Upper lobe of right lung (tissue), 1 donor: ENCODE results near the gene ATXN2L. TPM values are rescaled to one million over a fixed set of nuclear protein-coding genes. Genes with fewer than 3 reads are reported as not detected.
"Not testable (repeated sequence)": the region's sequence is repeated elsewhere in the genome, so short reads cannot be mapped to it uniquely, and the experiment has no call there.

ENCODE experiments used
- ATAC-seq: fragments of 200-7000 bp; cut with Tn5 transposase; one replicate; pipeline ENCODE4 v1.9.1; 2020; ENCODE audit warnings: mild to moderate bottlenecking, moderate library complexity
- DNase-seq: peaks from one replicate; pipeline ENCODE4 v3.0.0-alpha.2; 2020
- H3K27ac ChIP-seq: fragments of 200-600 bp; one replicate; pipeline ENCODE4 v1.8.0; 2022
- H3K27me3 ChIP-seq: fragments of 200-600 bp; one replicate; pipeline ENCODE4 v1.8.0; 2022; ENCODE audit warnings: mild to moderate bottlenecking
- H3K36me3 ChIP-seq: fragments of 200-600 bp; one replicate; pipeline ENCODE4 v1.8.0; 2022
- H3K4me1 ChIP-seq: fragments of 200-600 bp; one replicate; pipeline ENCODE4 v1.8.0; 2022
- H3K4me3 ChIP-seq: fragments of 200-600 bp; one replicate; pipeline ENCODE4 v1.8.0; 2022; ENCODE audit warnings: mild to moderate bottlenecking
- H3K9me3 ChIP-seq: fragments of 200-600 bp; one replicate; pipeline ENCODE4 v1.8.0; 2022
- intact Hi-C: fragments of 100-400 bp; cut with DNase I; formaldehyde crosslinking; loops from one replicate; pipeline ENCODE4 v1.11.0; 2022
- total RNA-seq: library from RNA; stranded (reverse); fragmentation: NEBNext Ultra II Directional; extraction: Animal tissue kit (Norgen Biotek cat#: 25700); gene quantifications from one replicate; pipeline ENCODE4 v1.2.1, GENCODE V29; 2021
- TF ChIP-seq, protein P1 (sequence below): fragments of 200-600 bp; IDR thresholded peaks from one replicate; pipeline ENCODE4 v1.8.0; 2022; ENCODE audit warnings: antibody characterized with exemption
- donor health status: DM: no; HTN: yes; CAD: no; lungs with severe emphysema.

The ATXN2L gene
- total RNA-seq, 1 donor from 2014 or later: 118 TPM

DNA sequence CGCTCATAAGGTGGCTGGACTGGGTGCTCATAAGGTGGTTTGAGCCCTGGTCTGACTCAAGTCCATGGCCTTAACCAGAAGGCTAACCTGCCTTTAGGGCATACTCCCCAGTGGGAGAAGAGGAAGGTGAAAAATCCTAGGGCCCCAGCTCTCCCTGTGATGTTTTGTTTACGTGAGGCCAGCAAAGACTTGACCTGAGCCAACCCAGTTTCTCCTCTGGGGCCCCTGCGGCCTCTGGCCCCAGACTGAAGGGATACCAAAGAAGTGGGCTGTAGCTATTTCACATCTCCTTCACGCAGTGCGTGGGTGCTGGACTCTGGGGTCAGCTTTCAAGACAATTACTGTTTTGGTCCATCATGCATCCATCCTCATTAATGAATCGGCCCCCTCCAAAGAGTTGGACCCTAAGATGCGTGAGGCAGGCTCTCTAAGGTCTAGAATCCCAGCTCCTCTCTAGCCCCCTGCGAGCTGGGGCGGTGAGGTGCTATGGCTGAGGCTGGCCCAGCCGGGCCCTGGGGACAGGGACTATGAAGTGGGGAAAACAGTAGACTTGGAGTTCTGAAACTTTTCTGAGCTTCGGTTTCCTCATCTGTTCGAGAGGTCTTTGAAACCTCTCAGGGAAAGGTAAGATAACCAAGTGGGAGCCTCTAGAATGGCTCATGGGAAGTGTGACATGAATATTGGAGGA, 42.3 kb downstream of the ATXN2L start:
- Histone ChIP-seq H3K4me1 (peaks cover 18% of the 10 kb centered on the region), H3K27me3 (no peaks in the 10 kb centered on the region), H3K27ac (no peak overlapping the region), H3K4me3 (peak overlapping the region; percentile 85), H3K36me3 (peaks cover 33% of the 10 kb centered on the region), H3K9me3 (no peaks in the 10 kb centered on the region)
- no peak for ATAC-seq
- TF ChIP-seq, protein P1, sequence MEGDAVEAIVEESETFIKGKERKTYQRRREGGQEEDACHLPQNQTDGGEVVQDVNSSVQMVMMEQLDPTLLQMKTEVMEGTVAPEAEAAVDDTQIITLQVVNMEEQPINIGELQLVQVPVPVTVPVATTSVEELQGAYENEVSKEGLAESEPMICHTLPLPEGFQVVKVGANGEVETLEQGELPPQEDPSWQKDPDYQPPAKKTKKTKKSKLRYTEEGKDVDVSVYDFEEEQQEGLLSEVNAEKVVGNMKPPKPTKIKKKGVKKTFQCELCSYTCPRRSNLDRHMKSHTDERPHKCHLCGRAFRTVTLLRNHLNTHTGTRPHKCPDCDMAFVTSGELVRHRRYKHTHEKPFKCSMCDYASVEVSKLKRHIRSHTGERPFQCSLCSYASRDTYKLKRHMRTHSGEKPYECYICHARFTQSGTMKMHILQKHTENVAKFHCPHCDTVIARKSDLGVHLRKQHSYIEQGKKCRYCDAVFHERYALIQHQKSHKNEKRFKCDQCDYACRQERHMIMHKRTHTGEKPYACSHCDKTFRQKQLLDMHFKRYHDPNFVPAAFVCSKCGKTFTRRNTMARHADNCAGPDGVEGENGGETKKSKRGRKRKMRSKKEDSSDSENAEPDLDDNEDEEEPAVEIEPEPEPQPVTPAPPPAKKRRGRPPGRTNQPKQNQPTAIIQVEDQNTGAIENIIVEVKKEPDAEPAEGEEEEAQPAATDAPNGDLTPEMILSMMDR: no peak
- DNase-seq: no peak
- intact Hi-C loops: no loop called here

DNA sequence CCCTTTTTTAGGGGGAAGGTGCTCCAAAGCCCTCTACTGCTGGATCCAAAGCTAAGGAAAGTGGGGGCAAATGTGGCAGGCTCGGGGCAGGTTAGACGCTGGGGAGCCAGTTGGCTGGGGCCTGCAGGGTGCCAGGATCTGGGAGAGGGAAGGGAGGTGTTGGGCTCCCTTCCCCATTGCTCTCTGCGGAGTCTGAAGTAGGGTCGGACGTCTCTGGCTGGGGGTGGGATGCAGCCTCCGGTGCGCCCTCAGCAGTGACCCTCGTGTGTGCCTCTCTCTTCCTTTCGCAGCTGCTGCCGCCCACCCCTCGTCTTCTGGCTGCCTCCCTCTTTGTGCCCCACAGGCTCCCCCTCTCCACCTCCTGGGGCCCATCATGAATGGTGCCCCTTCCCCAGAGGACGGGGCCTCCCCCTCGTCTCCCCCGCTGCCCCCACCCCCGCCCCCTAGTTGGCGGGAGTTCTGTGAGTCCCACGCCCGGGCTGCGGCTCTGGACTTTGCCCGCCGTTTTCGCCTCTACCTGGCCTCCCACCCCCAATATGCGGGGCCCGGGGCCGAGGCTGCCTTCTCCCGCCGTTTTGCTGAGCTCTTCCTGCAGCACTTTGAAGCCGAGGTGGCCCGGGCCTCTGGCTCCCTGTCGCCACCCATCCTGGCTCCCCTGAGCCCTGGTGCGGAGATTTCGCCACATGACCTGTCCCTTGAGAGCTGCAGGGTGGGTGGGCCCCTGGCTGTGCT, 43.1 kb downstream of the ATXN2L start:
- ATAC-seq: no peak
- Histone ChIP-seq H3K27ac (no peak overlapping the region), H3K4me1 (peaks cover 18% of the 10 kb centered on the region), H3K36me3 (peaks cover 40% of the 10 kb centered on the region), H3K4me3 (no peak overlapping the region), H3K27me3 (no peaks in the 10 kb centered on the region), H3K9me3 (no peaks in the 10 kb centered on the region)
- intact Hi-C loops: no loop called here
- TF ChIP-seq, protein P1: no peak
- DNase-seq: no peak

DNA sequence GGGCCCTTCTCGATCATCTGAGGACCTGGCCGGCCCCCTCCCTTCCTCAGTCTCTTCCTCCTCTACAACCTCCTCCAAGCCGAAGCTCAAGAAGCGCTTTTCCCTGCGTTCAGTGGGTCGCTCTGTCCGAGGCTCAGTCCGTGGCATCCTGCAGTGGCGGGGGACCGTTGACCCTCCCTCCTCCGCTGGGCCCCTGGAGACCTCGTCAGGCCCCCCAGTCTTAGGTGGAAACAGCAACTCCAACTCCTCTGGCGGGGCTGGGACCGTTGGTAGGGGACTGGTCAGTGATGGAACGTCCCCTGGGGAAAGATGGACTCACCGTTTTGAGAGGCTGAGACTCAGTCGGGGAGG, 43.6 kb downstream of the ATXN2L start:
- TF ChIP-seq, protein P1: no peak
- Histone ChIP-seq H3K36me3 (peaks cover 46% of the 10 kb centered on the region), H3K4me1 (peaks cover 18% of the 10 kb centered on the region), H3K27me3 (no peaks in the 10 kb centered on the region), H3K9me3 (no peaks in the 10 kb centered on the region), H3K27ac (no peak overlapping the region), H3K4me3 (no peak overlapping the region)
- intact Hi-C loops: no loop called here
- ATAC-seq (no peak), DNase-seq (no peak)

DNA sequence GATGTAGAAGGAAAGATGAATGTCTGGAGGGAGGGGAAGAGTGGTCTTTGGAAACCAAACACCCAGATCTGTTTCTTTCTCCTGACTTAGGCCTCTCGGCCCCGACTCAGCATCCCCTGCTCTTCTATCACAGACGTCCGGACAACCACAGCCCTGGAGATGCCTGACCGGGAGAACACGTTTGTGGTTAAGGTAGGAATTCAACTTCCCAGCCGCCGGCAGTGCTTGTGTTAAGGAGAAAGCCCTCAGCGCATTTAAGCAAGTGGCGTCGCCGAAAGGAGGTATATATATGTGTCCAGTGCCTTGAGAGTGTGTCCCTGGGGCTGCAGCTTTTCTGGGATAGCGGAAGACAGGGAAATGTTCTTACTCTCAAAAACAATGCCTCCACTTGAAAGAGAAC, 44.4 kb downstream of the ATXN2L start:
- Histone ChIP-seq H3K27me3 (no peaks in the 10 kb centered on the region), H3K27ac (no peak overlapping the region), H3K4me1 (peaks cover 18% of the 10 kb centered on the region), H3K36me3 (peaks cover 53% of the 10 kb centered on the region), H3K4me3 (no peak overlapping the region), H3K9me3 (no peaks in the 10 kb centered on the region)
- DNase-seq (no peak), ATAC-seq (no peak)
- TF ChIP-seq, protein P1: no peak
- intact Hi-C loops: no loop called here

DNA sequence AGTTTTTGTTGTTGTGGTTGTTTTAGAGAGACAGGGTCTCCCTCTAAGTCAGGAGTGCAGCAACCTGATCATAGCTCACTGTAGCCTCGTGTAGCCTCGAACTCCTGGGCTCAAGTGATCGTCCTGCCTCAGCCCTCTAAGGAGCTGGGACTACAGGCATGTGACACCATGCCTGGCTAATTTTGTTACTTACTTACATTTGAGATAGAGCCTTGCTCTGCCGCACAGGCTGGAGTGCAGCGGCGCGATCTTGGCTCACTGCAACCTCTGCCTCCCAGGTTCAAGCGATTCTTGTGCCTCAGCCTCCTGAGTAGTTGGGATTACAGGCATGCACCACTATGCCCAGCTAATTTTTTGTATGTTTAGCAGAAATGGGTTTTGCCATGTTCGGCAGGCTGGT, 44.8 kb downstream of the ATXN2L start:
- ATAC-seq, DNase-seq: not testable (repeated sequence)
- peaks cover 57% of the 10 kb centered on the region for H3K36me3 ChIP-seq

DNA sequence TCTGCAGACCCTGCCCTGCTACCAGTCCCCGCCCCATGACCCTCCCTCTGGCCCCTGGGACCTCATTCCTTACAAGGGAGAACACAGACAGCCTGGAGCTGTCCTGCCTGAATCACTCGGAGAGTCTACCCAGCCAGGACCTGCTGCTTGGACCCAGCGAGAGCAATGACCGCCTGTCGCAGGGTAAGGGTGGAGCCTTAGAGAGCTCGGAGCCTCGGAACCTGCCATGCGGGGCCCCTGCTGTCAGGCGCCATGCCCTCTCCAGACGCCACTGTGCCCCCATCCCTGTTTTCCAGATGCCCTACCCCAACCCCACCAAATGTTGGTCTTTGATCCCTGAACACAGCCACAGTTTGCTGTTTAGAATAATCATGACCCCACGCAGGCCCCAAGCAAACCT, 46.4 kb downstream of the ATXN2L start:
- Histone ChIP-seq H3K36me3 (peaks cover 57% of the 10 kb centered on the region), H3K4me3 (no peak overlapping the region), H3K4me1 (peaks cover 12% of the 10 kb centered on the region), H3K27me3 (no peaks in the 10 kb centered on the region), H3K27ac (no peak overlapping the region), H3K9me3 (no peaks in the 10 kb centered on the region)
- ATAC-seq: no peak
- DNase-seq: no peak
- TF ChIP-seq, protein P1: no peak
- intact Hi-C loops: no loop called here

More for the DNA sequence above, 44.8 kb downstream of the ATXN2L start:
- H3K9me3 ChIP-seq, H3K27me3 ChIP-seq, H3K27ac ChIP-seq, H3K4me3 ChIP-seq, intact Hi-C loops: not testable (repeated sequence)
- H3K4me1 ChIP-seq: peaks cover 15% of the 10 kb centered on the region
